GM19351 (cell line): ENCODE measurements around the gene PUDP.

Experiments used
- ATAC-seq: cut with Tn5 transposase; IDR thresholded peaks from one replicate; pipeline ENCODE4 v1.9.1; 2021; ENCODE audit warnings: mild to moderate bottlenecking, moderate library complexity; ENCODE audit not compliant: unreplicated experiment

The PUDP gene

DNA sequence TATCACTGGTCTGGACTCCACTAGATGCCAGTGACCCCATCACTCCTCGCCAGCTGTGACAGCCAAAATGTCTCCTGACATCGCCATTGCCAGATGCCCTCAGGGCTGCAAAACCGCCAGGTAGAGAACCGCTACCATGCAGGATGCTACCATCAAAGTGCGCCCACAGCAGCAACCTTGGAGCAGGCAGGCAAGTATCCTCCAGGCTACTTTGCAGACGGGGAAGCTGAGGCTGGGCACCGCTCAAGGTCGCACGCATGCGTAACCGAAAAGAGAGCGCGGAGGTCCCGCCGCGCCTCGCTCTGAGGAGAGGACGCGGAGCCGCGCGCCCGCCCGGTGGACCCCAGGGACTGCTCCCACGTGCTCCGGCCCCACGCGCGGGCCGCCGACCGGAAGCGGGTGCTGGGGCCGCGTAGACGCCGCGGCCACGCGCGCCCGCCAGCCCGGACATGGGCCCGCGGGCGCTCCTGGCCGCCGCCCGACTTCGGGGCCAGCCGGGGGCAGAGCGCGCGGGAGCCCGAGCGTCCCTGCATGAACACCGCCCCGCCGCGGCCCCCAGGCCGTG lies 458 bp downstream of the PUDP start, which contains the start of gene STS:
Gene STS, plus strand, starts transcription at position 300 of the 565 bp plus-strand sequence. CDS start 105,488 bp downstream, outside the sequence.
- peak; percentile 39 for ATAC-seq

DNA sequence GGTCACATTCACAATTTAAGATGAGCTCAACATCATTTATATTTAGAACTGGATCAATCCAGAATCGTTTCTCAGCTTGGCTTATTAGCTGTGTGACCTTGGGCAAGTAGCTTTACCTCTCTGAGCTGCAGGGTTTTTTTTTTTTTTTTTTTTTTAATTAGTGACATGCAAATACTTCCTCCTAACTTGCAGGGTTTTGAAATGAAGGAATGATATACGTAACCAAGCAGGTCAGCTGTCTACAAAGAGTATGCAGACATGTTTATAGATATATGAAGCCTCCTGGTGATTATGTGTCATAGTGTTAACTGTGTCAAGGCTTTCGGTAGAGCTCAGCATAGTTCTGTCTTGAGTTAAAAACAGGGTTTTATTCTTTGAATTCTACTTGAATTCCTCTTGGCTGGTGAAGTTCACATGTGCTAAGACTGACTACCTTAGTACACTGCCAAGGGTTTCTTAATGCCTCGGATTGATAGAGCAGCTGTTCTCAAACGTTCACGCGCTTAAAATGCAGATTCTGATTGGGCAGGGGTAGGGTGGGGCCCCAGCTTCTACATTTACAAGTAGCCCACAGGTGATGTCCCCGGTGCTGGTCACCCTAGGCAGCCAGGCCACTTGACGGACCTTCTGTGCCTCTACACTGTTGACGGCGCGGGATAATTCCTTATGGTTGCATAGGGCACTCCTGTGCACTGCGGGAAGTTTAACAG lies 1.1 kb downstream of the PUDP start:
- ATAC-seq: peak; percentile 23

DNA sequence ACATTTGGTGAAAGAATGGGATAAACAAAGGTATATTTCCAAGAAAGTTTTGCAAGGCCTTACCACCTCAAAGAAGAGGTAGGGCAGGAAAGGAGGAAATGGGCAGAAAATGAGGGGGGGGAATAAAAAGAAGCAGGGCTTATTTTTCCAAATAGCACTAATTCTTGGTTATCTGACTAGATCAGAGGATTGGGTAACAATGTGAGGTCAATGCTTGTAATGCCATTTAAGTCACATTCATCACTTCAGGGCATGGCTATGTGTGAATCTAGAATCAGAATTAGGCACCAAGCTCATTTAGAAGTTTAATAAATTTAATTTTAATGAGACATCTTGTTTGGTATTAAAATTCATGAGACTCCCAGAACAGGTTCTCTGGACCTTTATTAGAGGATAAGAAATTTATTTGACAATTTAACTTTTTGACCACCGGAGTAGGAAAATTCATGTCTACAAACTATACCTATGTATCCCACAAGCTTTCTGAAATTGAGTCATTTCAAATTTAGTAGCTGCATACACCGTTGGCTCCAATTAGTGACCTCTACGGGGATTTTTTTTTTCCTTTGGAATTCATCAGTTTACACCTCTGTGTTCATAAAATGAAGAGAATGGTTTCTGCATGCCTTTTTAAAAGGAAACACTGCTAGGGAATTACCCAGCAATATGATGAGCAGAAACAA lies 1.8 kb downstream of the PUDP start:
- ATAC-seq: no peak

DNA sequence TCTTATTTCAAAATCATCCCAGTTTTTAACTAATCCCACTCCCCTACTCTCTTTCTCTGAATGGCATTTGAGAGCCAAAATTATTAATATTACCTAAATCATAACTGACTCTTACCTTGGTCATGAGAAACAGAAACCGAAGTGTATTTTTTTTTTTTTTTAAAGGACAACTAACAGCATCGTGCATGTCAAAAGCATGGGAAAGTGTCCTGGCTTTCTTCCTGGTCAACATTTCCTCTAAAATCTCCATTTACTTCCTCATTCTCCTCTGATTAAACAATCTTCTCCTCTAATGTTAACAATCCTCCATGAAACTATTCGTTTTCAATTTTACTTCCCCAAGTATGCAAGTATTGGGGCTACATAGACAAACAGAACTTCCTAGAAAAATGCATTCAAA lies 2.5 kb downstream of the PUDP start:
- ATAC-seq: no peak

DNA sequence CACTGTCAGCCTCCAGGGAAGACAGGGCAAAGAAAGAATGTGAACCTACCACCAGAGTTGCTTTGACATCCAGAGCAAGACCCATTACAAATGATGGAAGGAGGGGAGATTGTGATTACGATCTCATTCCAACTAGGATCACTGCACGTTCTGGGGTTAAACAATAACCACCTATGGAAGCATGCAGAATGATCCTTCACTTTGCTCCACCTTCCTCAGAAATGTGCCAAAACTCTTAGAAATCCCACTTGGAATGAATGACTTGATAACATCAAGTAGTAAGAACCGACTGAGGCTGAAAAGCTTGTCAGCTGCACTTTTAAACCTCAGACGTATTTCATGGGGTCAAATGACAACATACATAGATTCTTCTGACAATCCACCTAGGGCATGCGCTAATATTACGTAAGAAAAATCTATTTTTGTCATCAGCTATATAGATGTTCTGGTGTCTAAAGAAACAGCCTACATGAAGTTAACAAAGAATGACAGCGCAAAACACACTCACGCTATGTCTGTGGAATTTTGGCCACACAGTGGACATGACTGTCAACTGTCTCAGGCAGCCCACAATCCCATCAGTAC lies 3.9 kb downstream of the PUDP start:
- ATAC-seq: no peak

DNA sequence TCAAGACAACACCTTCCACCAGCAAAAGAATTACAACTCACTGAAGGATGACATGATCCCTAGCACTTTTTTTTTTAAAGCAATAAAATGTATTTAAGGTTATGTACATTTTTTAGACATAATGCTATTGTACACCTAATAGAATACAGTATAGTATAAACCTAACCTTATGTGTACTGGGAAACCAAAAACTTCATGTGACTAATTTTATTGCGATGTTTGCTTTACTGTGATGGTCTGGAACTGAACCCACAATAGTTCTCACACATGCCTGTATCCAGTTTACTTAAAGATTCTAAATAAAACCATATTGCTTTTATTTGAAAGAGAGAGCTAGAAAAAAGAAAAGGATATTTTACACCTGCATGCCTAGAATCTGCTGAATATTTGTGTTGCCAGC lies 4.9 kb downstream of the PUDP start:
- no peak for ATAC-seq

DNA sequence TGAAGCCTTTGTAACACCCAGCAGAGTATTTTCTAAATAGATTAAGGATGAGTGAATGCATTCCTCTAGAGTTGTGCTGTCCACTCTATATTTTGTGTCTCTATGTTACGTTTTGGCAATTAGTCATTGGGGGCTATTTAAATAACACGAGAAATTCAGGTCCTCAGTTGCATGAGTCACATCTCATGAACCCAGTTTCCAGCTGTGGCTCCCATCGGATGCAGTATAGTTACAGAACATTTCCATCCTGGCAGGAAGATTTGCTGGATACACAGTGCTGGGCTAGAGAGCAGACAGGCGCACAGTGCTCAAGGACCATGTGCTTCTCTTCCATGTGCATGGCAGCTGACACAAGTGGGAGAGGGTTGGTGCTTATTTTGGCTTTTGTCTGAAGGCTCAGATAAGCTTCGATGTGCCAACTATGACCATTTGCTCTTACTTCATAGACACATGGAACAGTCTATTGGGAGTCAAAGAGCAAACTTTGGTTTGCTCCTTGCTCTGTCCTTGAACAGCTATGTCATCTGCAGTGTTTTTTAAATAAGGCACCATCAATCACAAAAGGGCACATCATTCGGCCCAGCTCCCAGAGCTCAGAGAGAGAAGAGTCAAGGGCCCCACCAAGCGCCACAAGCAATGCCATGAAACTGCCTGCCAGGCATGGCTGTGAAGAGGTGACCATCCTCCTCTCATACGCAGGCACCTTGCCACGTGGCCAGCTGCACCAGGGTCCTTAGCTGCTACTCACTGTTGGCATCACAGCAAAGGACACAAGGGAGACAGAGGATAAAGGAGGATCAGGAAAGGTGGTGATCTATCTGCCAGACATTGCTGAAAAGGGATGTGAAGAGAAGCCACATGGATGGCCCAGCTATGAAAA lies 8.5 kb downstream of the PUDP start:
- no peak for ATAC-seq

DNA sequence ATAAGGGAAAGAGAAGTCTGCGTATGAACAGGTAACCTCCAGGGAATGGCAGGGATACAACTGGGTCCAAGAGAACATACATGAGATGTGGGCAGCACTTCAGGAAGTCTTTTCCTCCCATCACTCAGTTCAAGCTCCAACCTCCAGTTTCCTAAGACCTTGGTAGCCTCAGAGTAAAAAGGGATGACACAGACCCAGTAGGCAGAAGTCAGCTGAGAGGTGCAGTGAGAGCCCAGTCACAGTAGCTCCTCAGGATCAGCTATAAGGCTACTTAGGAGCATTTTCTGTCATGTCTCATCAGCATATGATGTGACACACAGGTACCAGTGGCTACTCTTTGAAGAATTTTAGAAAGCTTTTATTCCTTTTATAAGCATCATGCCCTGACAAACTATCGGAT lies 13.0 kb downstream of the PUDP start:
- ATAC-seq: no peak

DNA sequence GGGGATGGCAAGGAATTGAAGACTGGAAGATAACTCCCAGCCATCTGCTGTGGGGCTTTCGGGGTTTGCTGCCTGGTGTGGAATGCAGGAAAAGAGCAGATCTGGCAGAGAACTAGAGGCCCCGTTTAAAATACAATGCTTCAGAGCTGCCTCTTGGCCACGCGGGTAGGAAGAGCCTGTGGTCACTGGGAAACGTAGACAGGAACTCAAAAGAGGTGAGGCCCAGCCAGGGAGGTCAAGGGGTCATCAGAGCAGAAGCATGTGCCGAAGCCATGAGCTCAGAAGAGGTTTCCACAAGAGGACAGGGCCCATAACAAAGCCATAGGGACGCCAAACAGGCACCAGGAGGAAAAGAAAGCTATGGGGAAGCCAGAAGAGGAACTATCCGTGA lies 14.9 kb downstream of the PUDP start:
- ATAC-seq: no peak

DNA sequence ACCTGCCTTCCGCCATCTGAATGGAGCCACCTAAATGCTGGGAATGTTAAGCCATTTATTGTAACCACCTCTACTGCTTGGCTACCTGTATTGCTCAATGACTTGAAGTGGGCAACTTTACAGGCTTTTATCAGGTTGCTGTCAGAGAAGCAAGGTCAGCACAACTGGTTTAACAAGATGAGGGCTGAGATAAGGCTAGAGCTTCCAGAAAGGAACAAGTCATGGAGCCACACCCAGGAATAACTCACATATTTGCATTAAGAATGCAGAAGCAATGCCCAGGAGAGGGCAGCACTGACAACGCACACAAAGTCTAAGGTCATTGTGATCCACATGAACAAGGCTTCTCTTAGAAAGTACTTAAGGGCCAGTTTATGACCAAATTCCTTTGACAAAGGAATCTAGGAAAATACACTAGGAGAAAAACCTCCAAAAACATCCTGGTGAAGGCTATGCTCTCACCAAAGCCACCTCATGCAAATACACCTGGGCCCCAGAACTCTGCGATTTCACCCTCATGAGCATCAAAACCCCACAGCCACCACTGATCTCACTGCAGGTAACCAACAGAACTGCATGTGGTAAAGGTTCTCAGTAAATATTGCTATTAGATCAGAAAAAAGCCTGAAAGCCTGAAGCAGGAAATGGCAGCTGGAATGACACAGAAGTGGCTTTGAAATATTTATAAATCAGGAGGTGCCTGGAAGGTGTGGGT lies 15.5 kb downstream of the PUDP start:
- peak; percentile 89 for ATAC-seq

DNA sequence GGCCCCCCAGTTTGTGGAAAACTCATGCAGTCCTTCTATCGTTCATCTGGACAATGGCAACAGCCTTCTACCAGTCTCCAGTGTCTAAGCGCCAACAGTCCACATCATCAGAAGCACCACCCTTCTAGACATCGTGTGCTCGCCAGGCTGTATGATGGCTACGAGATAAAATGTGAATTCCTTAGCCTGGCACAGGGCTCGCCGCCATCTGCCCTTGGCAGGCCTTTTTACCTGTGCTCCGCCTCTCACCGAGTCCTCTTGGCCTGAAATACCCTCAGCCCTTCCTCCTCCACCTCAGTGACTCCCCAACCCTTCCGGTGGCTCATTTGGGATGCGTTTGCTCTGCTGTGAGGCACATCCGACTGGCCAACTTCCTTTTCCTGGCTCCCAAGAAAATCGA lies 16.3 kb downstream of the PUDP start:
- no peak for ATAC-seq

DNA sequence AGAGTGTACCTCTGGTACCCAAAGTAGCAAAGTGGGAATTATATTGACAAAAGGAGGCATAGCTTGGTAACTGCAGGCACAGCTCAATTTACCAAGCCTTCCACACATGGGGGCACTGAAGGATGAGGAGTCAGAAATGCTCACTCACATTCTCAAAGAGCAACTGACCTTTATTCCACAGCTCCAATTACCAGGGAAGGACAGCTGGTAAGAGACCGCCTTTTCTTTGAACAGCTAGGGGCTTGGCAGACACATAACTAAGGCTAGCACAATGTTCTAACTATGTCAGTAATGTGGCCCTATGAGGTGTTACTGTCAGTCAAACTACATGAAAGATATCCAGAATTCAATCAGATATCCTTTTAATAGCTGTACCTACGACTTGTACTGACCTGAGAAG lies 20.9 kb downstream of the PUDP start:
- no peak for ATAC-seq

DNA sequence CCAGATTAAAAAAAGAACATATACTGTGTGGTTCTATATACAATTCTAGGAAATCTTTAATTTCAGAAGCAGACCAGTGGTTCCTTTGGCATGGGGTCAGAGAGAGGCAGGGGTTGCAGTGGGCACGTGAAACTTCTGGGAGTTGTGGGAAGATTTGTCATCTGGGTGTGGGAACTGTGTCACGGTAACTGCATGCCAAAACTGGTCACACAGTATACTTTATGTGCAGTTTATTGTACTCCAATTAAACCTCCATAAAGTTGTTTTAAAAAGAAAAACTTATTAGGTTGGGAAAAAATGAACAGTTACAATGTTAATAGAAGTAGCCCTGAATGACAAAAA lies 27.1 kb downstream of the PUDP start:
- ATAC-seq: no peak

DNA sequence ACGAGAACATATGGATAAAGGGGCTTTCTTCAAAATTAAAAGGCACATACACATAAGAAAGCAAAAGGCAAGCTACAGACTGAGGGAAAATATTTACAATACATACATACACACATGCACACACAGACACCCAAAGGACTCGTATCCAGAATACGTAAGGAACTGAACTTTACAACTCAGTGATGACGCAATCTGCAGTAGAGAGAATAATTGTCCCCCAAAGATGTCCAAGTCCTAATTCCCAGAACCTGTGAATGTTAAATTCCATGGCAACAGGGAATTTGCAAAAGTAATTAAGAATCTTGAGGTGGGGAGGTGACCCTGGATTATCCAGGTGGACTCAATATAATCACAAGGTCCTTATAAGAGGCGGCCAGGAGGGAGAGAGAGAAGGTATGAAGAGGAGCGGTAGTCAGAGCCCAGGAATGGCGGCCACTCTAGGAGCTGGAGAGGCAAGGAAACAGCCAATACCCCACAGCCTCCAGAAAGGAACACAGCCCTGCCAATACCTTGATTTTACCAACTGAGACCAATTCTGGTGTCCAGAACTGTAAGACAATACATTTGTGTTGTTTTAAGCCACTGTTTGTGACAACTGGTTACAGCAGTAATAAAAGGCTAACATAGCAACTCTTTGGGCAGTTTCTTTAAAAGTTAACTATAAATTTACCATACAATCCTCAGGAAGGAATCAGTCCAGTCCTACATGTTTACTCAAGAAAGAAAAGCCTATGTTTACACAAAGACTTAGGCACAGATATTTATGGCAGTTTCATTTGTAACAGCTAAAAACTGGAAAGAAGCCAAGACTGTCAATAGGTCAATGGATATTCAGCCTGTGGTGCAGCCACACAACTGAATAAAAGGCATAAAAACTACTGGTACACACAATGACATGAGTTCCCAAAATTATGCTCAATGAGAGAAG lies 27.7 kb downstream of the PUDP start:
- ATAC-seq: peak; percentile 33

DNA sequence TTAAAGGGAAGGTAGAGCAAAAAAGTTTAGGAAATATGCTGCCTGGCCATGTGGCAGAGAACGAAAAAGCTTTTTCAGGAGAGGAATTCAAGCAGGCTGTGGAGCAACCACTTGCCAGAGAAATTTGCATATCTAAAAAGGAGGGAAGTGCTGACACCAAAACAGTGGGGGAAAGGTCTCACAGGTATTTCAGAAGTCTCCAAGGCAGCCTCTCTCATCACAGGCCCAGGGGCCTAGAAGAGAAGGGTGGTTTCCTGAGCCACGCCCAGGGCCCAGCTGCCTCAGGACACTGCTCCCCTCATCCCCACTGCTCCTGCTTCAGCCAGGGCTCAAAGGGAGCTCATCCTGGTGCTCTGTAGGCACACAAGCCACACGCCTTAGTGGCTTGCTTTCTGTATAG lies 30.4 kb downstream of the PUDP start:
- ATAC-seq: peak; percentile 50

DNA sequence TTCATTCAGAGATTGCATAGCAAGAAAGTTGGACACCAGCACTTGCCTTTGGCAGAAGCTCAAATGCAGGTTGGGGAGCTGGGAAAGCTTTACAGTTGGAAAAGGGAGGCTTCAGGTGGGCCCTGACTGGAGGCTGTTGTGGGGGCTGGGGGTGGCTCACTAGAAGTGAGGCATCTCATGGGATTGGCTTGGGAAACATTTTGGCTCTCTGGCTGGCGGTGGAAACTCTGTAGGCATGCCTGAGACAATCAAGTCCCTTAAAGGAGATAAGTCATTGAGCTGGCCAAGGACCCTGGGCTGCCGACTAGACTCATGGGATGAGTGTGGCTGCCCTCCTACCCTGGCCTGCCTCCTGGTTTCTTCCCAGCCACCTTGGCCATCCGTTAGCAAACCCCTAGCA lies 31.9 kb downstream of the PUDP start:
- ATAC-seq: no peak

DNA sequence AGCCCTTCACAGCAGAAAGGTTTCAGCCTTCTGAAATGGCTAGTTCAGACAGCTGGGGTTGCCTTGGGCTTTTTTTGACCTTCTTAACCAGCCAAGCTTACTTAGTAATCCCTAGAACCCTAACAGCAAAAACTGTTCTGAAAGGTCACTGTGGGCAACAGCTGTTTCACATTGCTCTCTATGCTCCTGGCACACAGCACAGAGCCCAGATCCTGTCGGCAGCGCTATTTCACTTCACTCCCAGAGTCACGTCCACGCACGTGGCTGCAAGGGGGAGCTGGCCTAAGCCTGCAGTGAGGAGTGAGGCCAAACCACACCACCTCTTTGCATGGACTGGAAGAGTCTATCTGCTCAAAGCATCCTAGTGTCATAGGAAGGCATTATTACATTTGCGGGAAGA lies 32.4 kb downstream of the PUDP start:
- peak; percentile 61 for ATAC-seq

DNA sequence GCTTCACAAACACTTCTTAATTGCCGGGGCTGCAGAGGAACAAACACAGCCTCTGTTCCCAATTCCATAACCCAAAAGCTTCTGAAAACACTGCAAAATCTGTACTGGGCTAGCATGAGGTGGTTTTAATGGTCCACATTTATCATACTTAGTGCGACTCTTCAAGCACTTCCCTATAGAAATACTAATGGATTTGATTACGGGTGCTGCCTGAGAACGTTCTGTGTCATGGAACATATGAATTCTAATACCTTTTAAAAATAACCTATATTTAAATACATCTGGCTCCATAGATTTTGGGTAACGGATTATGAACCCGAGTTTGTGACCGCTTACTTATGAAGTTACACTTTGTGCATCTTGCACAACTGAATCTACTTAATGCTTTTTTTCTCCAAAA lies 35.9 kb downstream of the PUDP start:
- no peak for ATAC-seq

DNA sequence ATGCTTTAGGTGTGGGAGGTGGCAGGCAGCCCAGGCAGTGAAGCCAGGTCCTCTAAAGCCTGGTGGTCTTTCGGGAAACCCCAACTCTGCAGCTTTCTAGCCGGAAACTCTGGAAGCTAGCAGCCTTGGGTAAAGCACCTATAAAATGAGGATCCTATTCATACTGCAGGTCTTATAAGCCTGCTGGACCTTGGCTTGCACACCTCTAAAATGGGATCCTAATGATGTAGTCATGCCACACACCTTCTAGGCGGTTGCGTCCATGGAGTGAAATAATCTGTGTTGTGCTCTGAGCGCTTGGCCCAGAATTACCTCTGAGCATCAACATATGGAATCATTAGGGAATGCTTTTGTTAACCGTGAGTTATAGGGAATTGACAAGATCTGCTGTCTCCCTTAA lies 36.4 kb downstream of the PUDP start:
- ATAC-seq: no peak
